ENCODE data around the gene HS2ST1.
"Not testable (repeated sequence)": the region's sequence is repeated elsewhere in the genome, so short reads cannot be mapped to it uniquely, and the experiment has no call there.

HS2ST1 gene

GRCh38 chr1:87028576-87028975 is 114.1 kb downstream of the HS2ST1 start:
- DNase-seq: no peak

- DNase-seq: no peak
Measured at GRCh38 chr1:87030740-87031690, 116.6 kb downstream of the HS2ST1 start.

- DNase-seq: no peak
Measured at GRCh38 chr1:87034351-87034750, 119.9 kb downstream of the HS2ST1 start.

GRCh38 chr1:87039096-87039495 is 124.7 kb downstream of the HS2ST1 start:
- no peak for DNase-seq

GRCh38 chr1:87042111-87042811 is 127.8 kb downstream of the HS2ST1 start:
- DNase-seq: no peak

- no peak for DNase-seq
Measured at GRCh38 chr1:87044424-87044823, 130.0 kb downstream of the HS2ST1 start.

- DNase-seq: no peak
Measured at GRCh38 chr1:87044840-87045239, 130.4 kb downstream of the HS2ST1 start.

- no peak for DNase-seq
Measured at GRCh38 chr1:87045761-87046304, 131.4 kb downstream of the HS2ST1 start.

GRCh38 chr1:87046951-87047350 is 132.5 kb downstream of the HS2ST1 start:
- no peak for DNase-seq

- no peak for DNase-seq
Measured at GRCh38 chr1:87048237-87048636, 133.8 kb downstream of the HS2ST1 start.

- no peak for DNase-seq
Measured at GRCh38 chr1:87051965-87052364, 137.5 kb downstream of the HS2ST1 start.

- DNase-seq: no peak
Measured at GRCh38 chr1:87052400-87052799, 138.0 kb downstream of the HS2ST1 start.

- DNase-seq: no peak
Measured at GRCh38 chr1:87052961-87053360, 138.5 kb downstream of the HS2ST1 start.

GRCh38 chr1:87053446-87053845 is 139.0 kb downstream of the HS2ST1 start:
- DNase-seq: no peak

GRCh38 chr1:87056974-87057373 is 142.5 kb downstream of the HS2ST1 start:
- DNase-seq: no peak

- DNase-seq: no peak
Measured at GRCh38 chr1:87058343-87058649, 143.9 kb downstream of the HS2ST1 start.

GRCh38 chr1:87061742-87062156 is 147.3 kb downstream of the HS2ST1 start:
- no peak for DNase-seq

GRCh38 chr1:87062687-87063086 is 148.3 kb downstream of the HS2ST1 start:
- no peak for DNase-seq

GRCh38 chr1:87064309-87064708 is 149.9 kb downstream of the HS2ST1 start:
- DNase-seq: no peak

- DNase-seq: no peak
Measured at GRCh38 chr1:87064986-87065385, 150.6 kb downstream of the HS2ST1 start.

GRCh38 chr1:87066708-87067107 is 152.3 kb downstream of the HS2ST1 start:
- DNase-seq: not testable (repeated sequence)

- DNase-seq: no peak
Measured at GRCh38 chr1:87072411-87072810, 158.0 kb downstream of the HS2ST1 start.

GRCh38 chr1:87072904-87073303 is 158.5 kb downstream of the HS2ST1 start:
- no peak for DNase-seq

Measured in NCI-H1417 (cell line).